HG02642 (cell line): ENCODE results near the gene SORCS2.

Source experiments
- ATAC-seq: cut with Tn5 transposase; IDR thresholded peaks from one replicate; pipeline ENCODE4 v1.9.1; 2021; ENCODE audit warnings: mild to moderate bottlenecking; ENCODE audit not compliant: unreplicated experiment, poor library complexity

The SORCS2 gene

DNA sequence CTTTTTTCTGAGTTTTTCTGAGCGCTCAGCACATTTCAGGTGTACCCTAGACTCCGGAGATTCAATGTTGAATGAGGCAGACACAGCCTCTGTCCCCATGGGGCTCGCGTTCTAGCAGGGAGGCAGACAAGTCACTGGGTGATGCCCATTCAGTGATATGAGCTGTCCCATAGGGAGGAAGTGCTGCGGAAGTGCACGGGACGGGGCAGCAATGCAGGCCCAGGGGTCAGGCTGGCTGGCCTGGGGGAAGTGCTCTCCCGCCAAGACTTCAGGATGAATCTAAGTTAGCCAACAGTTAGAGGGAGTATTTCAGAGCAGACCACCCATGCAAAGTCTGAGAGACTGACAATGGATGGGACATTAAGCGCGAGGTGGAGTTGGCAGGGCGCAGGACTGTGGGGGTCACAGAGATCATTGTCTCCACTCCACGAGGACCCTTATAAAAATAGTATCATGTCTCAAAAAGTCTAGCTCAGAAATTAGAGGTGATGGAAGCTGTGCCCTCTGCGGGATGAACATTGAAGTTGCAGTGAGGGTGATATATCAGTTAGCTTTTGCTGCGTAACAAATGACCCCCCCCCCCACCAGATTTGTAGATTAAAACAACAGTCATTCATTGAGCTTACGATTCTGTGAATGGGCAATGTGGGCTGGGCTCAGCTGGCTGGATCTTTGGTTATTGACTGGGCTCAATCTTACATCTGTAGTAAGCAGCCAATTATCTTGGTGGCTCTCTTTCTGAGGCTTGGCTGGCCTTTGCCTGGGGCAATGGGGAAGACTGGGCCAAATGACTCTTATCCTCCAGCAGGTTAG is 226.0 kb downstream of the SORCS2 start:
- no peak for ATAC-seq

DNA sequence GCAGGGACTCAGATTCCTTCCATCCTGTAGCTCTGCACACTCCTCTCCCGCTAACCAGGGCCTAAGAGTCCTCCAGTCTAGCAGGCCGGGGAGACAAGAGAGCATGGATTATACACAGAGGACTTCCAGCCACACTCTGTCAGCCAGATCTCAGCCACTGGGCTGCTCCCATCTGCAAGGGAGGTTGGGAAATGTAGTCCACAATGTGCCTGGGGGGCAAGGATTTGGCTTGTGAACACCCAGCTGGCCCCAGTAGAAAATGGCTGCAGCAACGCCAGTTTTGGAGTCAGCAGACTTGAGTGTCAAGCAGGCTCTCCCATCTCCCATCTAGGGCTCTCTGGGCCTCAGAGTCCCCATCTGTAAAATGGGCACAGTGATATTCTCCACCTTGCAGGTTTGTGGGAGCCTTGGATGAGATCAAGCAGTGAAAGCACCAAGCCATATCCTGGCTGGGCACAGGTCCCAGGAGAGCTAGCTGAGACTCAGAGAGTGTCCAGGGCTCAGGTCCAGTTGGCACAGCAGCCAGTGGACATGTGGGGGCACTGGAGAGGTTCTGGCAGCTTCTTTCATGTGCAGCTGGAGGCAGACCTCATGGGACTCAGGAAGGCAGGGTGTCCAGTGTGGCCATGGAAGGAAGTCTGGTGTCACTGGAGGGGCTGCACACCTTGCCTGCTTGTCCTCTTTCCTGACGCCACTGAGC is 227.8 kb downstream of the SORCS2 start:
- no peak for ATAC-seq

DNA sequence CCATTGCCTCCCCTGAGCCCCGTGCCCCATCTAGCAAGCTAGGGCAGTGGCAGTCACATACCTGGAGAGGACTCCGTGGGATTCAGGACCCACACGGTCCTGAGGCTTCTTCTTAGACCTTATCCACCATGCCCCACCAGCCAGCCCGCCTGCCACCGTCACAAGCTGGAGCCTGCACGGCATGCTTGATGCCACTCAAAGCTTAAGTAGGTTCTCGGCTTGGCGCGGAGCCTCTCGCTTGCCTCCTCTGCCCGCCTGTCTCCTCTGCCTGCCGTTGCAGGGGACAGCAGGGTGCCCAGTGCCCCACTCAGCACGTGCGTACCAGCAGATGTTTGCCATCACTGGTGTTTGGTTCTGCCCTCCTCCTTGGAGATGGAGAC is 228.3 kb downstream of the SORCS2 start:
- no peak for ATAC-seq

DNA sequence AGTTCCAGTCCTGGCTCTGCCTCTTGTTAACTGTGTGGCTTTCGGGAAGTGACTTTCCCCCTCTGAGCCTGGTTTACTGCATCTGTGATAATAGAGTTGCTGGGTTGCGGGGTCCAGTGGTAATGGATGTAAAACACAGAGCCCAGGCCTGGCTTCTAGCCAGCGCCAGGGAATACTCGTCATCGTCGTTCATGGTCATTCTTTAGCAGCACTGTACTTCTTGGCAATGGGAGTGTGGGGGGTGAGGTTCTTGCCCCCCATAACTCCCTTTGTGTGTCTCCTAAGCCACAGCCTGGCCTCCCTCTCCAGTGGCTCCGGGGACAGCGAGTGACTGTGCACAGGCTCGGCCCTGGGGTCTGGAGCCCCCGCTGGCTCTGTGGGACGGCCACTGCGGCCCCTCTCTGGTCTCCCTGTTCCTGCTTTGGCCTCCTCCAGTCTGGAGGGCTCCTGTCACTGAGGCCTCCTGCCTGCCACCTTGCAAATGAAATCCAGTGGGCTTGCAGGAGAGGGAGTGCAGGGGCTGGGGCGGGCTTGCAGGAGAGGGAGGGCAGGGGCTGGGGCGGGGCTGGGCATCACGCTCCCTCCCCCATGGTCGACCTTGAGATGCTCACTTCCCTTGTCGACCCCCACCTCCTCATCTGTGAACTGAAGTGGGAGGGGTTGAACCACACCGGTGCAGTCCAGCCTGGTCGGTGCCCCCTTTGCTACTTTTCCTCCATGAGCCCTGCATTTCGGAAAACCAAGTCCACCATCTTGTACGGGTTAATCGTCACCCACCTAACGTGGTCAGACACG is 229.2 kb downstream of the SORCS2 start:
- ATAC-seq = no peak

DNA sequence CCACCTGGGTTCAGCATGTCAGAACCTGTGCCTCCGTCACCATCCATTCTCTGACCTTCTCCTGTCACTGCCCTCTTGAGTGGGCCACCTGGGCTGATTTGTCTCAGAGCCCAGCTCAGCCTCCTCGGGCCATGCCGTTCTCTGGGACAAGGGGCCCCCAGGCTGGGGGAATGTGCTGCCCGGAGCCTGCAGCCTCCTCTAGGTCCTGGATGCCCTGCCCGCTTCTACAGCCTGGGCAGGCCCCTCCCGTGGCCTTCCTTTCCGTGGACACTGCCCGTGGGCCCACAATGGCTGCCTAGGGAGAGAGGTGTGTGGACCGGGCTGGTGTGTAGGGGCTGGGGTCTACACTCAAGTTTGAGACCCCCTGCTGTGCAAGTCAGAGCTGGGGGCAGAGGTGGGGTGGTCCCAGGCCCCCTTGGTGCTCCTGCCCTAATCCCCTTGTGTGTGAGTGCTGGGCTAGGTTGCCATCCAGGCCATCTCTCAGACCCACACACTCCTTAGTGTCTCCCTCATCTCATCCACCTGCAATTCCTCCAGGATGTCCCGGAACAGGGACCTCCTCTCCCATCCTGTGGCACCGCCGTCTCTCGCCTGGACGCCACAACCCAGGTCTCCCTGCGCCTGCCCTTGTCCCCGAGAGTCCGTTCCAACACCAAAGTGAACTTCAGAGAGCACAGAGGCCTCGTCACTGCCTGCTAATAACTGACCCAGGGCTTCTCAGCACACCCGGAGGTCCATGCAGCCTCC is 230.0 kb downstream of the SORCS2 start:
- no peak for ATAC-seq

DNA sequence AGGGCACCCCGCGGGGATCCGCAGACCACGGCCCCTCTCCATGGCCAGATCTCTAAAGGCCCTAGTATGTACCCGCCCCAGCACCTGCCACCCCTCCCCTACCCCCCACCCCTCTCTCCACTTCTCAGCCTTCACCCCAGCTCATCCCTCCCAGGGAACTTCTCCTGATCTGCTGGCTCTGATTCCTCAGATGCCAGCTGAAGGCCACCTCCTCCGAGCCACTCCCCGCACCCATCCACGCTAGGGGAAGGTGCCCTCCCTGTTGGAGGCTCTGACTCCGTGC is 230.5 kb downstream of the SORCS2 start:
- no peak for ATAC-seq

DNA sequence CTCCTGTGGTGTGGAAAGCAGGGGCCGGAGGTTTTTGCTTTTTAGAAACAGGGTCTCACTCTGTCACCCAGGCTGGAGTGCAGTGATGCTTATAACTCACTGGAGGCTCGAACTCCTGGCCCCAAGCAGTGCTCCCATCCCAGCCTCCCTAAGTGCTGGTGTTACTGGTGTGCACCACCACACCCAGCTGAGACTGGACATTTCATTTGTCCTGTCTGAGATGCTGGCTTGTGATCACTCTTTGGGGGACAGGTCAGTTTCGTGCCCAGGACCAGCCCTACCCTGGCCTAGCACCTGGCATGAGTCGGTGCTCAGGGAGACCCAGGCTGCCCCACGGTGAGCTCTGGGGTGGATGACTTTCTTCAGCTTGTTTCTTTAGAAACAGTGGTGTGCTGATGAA is 231.1 kb downstream of the SORCS2 start:
- ATAC-seq = no peak

DNA sequence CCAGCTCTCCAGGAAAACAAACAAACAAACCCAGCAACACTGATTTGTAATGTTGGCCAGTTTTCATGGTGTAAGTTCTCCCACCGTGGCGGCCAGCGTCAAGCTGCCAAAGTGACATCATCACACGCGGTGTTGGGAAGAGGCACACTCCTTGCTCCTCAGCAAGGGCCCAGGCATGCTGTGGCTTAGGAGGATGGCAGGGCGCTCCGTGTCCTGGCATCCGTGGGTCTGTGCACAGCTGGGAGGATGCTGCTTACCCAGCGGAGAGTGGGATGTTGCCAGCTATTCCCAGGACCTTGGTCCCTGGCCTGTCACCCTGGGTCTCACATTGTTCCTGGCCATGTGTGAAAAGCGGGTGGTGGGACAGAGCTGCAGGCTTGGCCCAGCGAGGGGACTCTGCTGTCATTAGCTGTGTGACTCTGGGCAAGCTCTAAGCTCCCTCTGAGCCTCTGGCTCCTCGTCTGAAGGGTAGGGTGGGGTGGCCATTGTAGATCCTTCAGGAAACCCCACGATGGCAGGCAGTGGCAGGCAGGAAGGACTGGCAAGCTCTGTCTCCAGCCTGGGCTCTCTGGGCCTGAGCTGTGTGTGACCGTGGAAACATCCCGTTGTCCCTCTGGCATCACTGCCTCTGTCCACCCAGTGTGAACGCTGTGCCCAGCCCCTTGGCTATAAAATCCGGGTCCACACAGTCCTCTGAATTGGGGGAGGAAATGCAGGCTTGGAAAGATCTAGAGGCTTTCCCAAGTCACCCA is 231.6 kb downstream of the SORCS2 start:
- ATAC-seq = no peak

DNA sequence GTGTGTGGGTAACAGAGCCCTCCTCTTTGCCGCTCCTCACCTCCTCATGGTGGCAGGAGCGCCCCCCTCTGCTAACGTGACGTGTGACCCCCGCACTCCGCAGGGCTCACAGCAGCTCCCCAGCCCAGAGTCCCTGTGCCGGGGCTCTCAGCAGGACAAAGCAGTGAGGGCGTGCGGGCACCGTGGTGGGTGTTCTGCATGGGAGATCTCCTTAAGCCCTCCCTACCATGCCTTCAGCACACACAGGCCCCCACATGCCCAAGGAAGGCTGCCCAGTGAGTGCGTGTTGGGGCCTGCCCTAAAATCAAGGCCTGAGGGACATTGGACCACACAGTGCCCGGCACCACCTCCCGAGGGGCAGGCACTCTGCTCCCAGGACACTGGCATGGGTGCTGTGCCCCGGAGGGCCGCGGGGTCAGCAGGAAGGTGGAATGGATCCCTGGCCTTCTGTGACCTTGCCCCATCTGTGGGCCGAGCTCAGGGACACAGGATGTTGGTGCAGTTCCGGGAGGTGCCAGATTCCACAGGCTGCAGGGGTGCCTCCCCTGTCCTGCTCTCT is 232.3 kb downstream of the SORCS2 start:
- no peak for ATAC-seq

DNA sequence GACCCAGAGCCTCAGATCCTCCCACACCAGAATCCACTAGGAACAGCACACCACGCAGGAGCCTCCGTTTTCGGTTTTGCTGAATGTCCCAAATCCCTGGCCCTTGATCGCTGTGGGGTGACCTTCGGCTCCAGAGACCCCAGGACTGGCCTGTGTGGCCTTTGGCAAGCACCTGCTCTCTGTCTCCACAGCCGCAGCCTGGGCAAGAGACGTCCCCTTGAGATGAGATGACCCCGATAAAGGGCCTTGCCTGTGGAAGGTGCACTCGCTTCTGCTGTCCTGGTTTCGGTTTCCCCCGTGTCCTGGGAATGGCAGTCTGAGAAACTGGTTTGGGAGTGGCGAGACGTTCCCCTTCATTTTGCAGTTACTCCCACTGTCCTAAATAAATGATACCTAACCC is 232.8 kb downstream of the SORCS2 start:
- ATAC-seq = no peak

DNA sequence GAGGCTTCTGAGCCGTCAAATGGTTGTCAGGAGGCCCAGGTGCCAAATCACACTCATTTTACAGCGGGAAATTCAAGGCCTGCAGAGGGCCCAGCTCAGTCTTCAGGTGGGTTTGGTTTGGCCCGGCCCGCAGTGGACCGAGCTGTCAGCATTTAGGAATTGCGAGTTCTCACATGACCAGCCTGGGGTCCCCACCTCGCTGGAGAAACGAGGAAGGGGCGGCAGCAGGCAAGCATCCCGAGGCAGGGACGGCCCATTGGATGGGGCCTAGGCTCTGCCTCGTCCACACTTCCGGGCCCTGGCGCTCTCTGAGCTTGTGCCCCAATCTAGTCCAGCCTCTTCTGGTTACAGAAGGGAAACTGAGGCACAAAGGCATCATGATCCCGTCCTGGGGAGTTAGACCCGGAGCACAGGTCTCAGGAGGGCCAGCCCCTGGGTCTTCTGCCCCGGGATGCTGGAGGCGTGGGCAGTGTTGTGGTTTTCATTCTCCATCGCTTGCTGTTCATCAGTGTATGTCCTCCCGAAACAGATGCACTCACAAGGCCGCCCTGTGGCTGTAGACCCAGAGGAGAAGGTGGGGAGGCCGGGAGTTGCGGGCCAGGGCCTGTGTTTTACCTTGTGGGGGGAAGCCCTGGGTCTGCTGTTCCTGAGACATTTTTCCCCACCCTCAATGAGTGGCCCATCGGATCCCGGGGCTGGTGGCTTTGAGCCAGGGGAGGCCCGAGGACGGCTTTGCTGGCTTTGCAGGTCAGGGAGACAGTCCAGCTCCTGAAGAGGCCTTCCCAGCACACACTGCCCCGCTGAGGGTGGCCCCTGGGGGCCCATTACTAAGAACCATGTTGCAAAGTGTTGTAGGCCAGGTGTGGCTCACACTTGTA is 233.5 kb downstream of the SORCS2 start:
- ATAC-seq = no peak

DNA sequence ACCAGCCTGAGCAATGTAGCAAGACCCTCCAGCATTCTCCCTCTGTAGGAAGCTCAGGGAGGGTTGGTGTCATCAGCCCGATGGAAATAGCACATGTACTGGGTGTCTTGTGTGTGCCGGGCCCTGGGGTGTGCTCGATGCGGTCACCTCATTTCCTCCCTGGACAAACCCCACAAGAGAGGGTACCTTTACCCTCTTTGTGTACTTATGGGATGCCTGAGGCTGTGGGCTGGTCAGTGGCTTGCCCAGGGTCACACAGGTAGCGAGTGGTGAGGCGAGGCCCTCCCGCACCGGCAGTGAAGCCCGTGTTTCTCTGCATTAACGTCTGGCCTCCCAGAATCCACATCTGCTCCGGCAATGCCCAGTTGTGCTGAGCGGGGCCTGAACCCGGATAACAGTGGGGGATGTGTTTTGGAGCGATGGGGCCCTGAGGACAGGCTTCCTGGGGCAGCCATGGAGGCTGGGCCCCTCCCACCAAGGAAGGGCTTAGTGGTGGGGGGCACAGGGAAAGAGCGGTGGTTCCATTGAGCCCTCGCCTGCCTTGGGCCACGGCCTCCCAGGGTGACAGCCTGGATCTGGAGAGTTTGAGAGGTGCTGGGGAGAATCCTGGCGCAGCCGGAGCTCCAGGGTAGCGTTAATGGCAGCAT is 234.3 kb downstream of the SORCS2 start:
- ATAC-seq = no peak

DNA sequence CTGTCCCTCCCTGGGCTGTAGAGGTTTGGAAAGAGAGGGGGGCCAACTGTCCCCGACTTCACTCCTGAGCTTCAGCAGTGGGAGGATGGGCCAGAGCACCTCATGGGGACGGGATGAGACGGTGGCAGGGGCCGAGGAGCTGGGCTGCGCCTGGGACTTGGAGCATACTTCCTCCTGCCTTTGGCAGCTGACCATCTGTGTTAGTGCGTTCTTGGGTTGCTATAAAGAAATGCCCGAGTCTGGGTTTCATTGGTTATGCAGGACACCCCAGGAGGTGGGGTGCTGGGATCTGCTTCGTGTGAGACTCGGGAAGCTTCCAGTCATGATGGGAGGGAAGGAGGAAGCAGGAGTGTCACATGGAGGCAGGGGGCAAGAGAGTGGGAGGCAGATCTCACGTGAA is 235.0 kb downstream of the SORCS2 start:
- no peak for ATAC-seq

DNA sequence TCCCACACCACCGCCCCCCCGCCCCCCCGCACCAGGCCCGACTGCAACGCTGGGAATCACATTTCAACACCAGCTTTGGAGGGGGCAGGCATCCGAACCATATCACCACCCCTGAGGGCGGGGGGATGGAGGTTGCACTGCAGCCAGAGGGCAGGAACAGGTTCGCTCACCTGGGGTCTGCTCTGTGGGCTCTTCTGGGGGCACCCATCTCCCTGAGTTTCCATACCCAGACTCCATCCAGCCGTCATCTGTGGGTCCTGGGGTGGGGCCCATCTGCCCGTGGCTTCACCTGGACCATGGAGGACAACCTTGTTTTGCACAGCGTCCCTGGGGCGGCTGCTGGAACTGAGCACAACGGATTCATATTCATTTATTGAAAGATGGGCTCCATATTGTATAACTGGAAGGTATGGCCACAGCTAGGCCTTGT is 235.5 kb downstream of the SORCS2 start:
- ATAC-seq = no peak

DNA sequence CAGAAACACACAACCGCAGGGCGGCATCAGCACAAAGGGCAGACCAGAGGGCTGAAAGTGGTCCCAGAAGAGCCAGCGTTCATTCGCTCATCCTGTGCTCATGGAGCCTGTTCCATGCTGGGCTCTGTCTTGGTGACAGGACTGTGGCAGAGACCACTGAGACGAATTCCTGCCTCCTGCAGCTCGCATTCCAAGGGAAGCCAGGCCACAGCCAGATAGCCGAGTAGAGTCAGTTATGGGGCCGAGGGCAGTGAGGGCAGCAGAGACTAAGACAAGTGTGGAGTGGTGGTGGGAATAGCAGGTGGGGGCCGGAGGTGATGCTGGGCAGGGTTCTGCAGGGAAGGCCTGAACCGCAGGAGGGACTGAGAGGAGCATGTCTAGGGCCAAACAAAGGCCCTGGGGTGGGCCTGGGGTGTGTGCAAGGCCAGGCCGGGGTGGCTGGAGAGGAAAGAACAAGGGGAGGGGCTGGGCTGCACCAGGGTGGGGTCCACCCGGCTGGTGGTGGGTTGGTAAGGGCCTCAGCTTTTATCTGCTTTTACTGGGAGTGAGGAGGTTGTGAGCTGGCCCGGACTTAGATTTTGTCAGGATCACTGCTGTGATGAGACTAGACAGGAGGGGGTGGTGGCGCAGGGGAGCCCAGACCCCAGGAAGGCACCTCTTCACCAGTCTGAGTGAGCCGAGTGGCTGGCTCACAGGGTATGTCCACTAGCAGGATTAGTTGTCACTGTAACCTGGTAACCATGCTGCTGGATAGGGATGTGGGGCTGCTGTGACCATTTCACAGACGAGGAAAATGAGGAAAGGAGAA is 236.1 kb downstream of the SORCS2 start:
- no peak for ATAC-seq

DNA sequence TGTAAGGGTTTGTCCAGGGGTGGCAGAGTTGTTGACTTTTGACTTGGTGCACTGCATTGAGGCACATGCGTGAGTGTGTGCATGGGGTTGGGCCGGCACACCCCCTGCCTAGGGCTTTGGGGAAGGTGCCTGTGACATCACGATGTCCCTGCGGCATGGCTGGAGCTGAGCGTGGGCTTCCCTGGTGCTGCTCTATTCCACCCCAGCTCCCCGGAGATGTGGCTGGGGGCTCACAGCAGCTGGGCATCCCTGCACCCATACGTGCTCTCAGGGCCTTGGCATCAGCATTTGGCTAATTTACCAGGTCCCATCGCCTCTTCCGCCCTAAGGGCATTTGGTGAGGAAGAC is 236.7 kb downstream of the SORCS2 start:
- no peak for ATAC-seq

DNA sequence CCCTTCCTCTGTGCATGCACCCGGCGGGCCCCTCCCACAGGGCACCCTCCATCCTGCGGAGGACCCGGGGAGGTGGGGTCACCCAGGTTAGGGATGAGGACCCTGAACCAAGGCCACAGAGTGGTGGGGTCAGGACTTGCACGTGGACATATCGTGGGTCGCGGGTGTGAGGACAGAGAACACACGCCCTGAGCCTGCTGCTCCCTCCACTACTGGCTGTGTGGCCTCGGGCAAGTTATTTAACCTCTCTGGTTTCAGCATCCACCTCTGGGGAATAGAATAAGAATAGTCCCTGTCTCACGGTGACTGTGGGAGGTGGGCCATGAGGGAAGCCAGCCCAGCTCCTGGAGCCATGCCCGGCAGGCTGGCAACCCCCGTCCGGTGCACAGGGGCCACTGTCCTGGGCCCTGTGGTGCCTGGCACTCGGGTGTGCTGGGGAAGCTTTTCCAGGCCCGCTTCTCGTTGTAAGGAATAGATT is 237.3 kb downstream of the SORCS2 start:
- no peak for ATAC-seq
